ENCODE results near the gene SSR4. TPM values are rescaled to one million over a fixed set of nuclear protein-coding genes. Genes with fewer than 3 reads are reported as not detected.

The SSR4 gene
- total RNA-seq (2021) (203 to 237 TPM (median 232 TPM) in 3 replicates), Bru-seq, nascent RNA (percentile 76 among the genes with signal in this experiment)
- long read RNA-seq, experiment 1, transcript SSR4-203 (6 exons, 643 nt) = major isoform, 134 of 165 reads
- long read RNA-seq, experiment 1, transcript SSR4-210 (5 exons, 701 nt) = minor isoform, 5 of 165 reads
- long read RNA-seq, experiment 1, partial matches to known transcripts = 5 of 165 reads
- long read RNA-seq, experiment 1, other reads (novel, unspliced or antisense) = 18 of 165 reads
- long read RNA-seq, experiment 2, transcript SSR4-203 (6 exons, 643 nt) = major isoform, 245 of 293 reads
- long read RNA-seq, experiment 2, partial matches to known transcripts = 12 of 293 reads
- long read RNA-seq, experiment 2, other reads (novel, unspliced or antisense) = 26 of 293 reads
- long read RNA-seq, experiment 3, transcript SSR4-203 (6 exons, 643 nt) = major isoform, 6 of 20 reads
- long read RNA-seq, experiment 3, partial matches to known transcripts = 5 of 20 reads
- long read RNA-seq, experiment 3, other reads (novel, unspliced or antisense) = 6 of 20 reads

DNA sequence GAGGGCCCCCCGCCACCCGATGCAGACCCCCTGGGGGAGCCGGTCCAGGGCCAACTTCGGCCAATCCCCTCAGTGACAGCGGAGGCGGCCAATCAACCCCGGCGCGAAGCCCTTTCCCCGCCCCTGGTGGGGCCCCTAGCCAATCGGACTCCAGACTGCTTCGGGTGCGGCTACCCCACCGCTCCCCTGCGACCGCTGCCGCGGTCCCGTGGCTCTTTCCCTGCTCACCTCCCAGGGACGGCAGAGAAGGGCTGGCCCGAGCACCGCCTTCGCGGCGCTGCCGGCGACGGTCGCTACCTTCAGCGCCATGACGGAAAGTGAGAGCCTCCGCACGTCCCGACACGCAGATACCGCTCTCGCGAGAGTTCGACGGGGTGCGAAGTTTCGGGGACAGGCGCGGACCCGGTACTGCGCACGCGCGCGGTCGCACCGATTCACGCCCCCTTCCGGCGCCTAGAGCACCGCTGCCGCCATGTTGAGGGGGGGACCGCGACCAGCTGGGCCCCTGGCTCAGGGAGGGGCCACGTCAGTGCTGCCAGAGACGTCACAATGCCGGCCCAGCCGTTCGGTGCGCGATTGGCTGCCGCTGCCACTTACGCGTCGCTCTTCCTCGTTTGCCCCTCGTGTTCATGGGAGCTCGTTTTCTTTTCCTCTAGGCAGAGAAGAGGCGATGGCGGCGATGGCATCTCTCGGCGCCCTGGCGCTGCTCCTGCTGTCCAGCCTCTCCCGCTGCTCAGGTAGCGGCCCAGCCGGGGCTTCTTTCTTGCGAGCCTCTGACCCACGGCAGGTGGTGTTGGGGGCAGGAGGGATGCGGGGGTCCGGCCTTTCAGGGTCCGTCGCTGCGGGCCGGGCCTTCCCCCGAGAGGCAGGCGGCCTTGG is at the start of gene SSR4, which contains the start of gene IDH3G:
Gene SSR4 (plus strand): TSS at position 651 of the 879 bp plus-strand sequence. CDS start 20 bp downstream, at position 671.
Gene IDH3G (minus strand): TSS at position 358 of the 879 bp plus-strand sequence. CDS start 49 bp downstream, at position 309.
- Mint-ChIP-seq H3K4me3 (peak within 1 kb of the TSS; percentile 90), H3K4me1 (peaks cover 12% of the 10 kb centered on the region), H3K27ac (peak within 1 kb of the TSS; percentile 89), H3K9me3 (no peaks in the 10 kb centered on the region), H3K27me3 (ENCODE audit: low read depth) (no peaks in the 10 kb centered on the region), H3K36me3 (peaks cover 10% of the 10 kb centered on the region)
- ATAC-seq = peak; percentile 90
- CTCF ChIA-PET = interaction anchor here (0.5 to 1.9 kb wide), 13 partner anchors 12 to 260 kb away, joined by 3 to 8 read pairs (median 3); no protein-coding TSS in a partner anchor
- DNase-seq (ENCODE audit: low spot score) = peak; percentile 90
- POLR2A ChIA-PET = interaction anchor here (0.9 to 1.6 kb wide), 5 partner anchors 9 to 117 kb away, joined by 3 to 6 read pairs (median 4); no protein-coding TSS in a partner anchor
- TF ChIP-seq ARID4B (CRISPR knock-in tag; IDR thresholded peaks at IDR 0.05; ENCODE audit: borderline replicate concordance) (peak; percentile 86; the same call in 1 of the 2 replicates), ZNF121 (CRISPR knock-in tag; IDR thresholded peaks at IDR 0.05) (no peak), FOXP1 (CRISPR knock-in tag; IDR thresholded peaks at IDR 0.05; ENCODE audit: borderline replicate concordance) (0 out of 2 replicates have a peak, but pooled peaks have one; percentile 42), EMX1 (CRISPR knock-in tag; IDR thresholded peaks at IDR 0.05) (no peak), AFF4 (CRISPR knock-in tag; IDR thresholded peaks at IDR 0.05; ENCODE audit: borderline replicate concordance) (no peak), FOXK1 (CRISPR knock-in tag; IDR thresholded peaks at IDR 0.05) (peak; percentile 87; the same call in 1 of the 2 replicates), CREM (CRISPR knock-in tag; IDR thresholded peaks at IDR 0.05) (peak; percentile 77; the same call in 1 of the 2 replicates), NFE2L1 (CRISPR knock-in tag; IDR thresholded peaks at IDR 0.05) (peak; percentile 54; the same call in 1 of the 2 replicates), GRHL2 (CRISPR knock-in tag; IDR thresholded peaks at IDR 0.05; ENCODE audit: insufficient replicate concordance, severe bottlenecking) (no peak), PRDM15 (CRISPR knock-in tag; IDR thresholded peaks at IDR 0.05) (no peak), ATF1 (CRISPR knock-in tag; IDR thresholded peaks at IDR 0.05) (no peak; the same call in 1 of the 2 replicates), PRRX2 (CRISPR knock-in tag; IDR thresholded peaks at IDR 0.05) (no peak), FOXJ3 (CRISPR knock-in tag; IDR thresholded peaks at IDR 0.05; ENCODE audit: borderline replicate concordance) (no peak), ZNF219 (CRISPR knock-in tag; IDR thresholded peaks at IDR 0.05; ENCODE audit: borderline replicate concordance) (no peak)
- TF ChIP-seq, protein P1, sequence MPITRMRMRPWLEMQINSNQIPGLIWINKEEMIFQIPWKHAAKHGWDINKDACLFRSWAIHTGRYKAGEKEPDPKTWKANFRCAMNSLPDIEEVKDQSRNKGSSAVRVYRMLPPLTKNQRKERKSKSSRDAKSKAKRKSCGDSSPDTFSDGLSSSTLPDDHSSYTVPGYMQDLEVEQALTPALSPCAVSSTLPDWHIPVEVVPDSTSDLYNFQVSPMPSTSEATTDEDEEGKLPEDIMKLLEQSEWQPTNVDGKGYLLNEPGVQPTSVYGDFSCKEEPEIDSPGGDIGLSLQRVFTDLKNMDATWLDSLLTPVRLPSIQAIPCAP (CRISPR knock-in tag; IDR thresholded peaks at IDR 0.05) = no peak
- TF ChIP-seq, protein P2, sequence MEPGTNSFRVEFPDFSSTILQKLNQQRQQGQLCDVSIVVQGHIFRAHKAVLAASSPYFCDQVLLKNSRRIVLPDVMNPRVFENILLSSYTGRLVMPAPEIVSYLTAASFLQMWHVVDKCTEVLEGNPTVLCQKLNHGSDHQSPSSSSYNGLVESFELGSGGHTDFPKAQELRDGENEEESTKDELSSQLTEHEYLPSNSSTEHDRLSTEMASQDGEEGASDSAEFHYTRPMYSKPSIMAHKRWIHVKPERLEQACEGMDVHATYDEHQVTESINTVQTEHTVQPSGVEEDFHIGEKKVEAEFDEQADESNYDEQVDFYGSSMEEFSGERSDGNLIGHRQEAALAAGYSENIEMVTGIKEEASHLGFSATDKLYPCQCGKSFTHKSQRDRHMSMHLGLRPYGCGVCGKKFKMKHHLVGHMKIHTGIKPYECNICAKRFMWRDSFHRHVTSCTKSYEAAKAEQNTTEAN (CRISPR knock-in tag; IDR thresholded peaks at IDR 0.05) = no peak
- TF ChIP-seq, protein P3, sequence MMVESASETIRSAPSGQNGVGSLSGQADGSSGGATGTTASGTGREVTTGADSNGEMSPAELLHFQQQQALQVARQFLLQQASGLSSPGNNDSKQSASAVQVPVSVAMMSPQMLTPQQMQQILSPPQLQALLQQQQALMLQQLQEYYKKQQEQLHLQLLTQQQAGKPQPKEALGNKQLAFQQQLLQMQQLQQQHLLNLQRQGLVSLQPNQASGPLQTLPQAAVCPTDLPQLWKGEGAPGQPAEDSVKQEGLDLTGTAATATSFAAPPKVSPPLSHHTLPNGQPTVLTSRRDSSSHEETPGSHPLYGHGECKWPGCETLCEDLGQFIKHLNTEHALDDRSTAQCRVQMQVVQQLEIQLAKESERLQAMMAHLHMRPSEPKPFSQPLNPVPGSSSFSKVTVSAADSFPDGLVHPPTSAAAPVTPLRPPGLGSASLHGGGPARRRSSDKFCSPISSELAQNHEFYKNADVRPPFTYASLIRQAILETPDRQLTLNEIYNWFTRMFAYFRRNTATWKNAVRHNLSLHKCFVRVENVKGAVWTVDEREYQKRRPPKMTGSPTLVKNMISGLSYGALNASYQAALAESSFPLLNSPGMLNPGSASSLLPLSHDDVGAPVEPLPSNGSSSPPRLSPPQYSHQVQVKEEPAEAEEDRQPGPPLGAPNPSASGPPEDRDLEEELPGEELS (CRISPR knock-in tag; IDR thresholded peaks at IDR 0.05) = no peak; the same call in 1 of the 2 replicates

All from WTC11 (cell line).